ENCODE results near the gene PAWR. TPM values are rescaled to one million over a fixed set of nuclear protein-coding genes. Genes with fewer than 3 reads are reported as not detected.
"Not testable (repeated sequence)": the region's sequence is repeated elsewhere in the genome, so short reads cannot be mapped to it uniquely, and the experiment has no call there.

PAWR gene
- total and polyA plus RNA-seq, 5 donors from 2014 or later, result 0.20 to 5.8 (median 1.3) TPM

DNA sequence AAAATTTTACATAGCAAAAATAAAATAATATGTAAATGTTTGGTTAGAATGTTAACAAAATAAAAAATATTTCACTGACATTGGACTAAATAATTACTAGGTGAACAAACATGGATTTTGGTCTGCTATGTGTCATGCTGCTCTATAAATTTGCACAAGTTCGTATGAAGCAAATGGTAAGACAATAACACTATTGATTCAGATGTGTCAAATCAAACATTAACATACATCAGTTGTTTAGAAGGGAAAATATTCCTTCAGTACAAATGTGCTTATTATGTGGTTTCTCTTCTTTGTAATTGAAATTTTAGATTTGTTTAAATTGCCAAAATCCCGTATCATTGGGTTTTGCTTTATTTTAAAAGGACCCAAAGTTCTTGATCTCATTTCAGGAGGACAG is 46.9 kb downstream of the PAWR start:
- no peak overlapping the region for H3K27ac ChIP-seq (ENCODE audit: insufficient read depth, low read length, poor library complexity, severe bottlenecking)
- Mint-ChIP-seq H3K9me3 (peaks cover 0 to 2% (median 0%) of the 10 kb centered on the region in 7 donors), H3K4me1 (no peaks in the 10 kb centered on the region), H3K36me3 (no peaks in the 10 kb centered on the region), H3K4me3 (no peak overlapping the region), H3K27ac (no peak overlapping the region), H3K27me3 (peaks cover 5% of the 10 kb centered on the region)
- no peaks in the 10 kb centered on the region for H3K36me3 ChIP-seq (ENCODE audit: control insufficient read depth, insufficient read depth, low read length)
- H3K27me3 ChIP-seq (ENCODE audit: control insufficient read depth, insufficient read depth, low read length), result no peaks in the 10 kb centered on the region
- H3K9me3 ChIP-seq (ENCODE audit: control insufficient read depth in 2 of 2, low read length in 2 of 2), result no peaks in the 10 kb centered on the region
- no peak overlapping the region for H3K4me3 ChIP-seq (ENCODE audit: low read depth, low read length)
- DNase-seq (no peak), ATAC-seq (ENCODE audit: low read depth in 2 of 2) (no peak)
- H3K4me1 ChIP-seq (ENCODE audit: control insufficient read depth, insufficient read depth, low read length, poor library complexity, severe bottlenecking), result no peaks in the 10 kb centered on the region

DNA sequence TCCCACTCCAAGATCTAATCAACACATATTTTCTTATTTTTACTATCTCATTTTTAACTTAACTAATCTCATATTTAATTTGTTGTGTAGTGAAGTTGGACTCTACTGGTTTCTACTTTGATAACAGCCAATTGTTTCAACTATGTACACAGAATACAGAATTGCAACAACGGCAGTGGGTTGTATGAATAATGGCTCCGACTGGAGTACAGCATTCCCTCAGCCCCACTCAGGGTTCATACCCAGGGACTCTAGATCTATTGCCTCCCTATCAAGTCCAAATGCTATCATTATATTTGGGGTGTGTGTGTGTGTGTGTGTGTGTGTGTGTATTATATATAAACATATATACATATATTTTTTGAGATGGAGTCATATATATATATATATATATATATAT is 52.3 kb downstream of the PAWR start:
- Histone ChIP-seq H3K36me3 (ENCODE audit: control insufficient read depth, insufficient read depth, low read length) (no peaks in the 10 kb centered on the region), H3K27ac (ENCODE audit: insufficient read depth, low read length, poor library complexity, severe bottlenecking) (no peak overlapping the region), H3K27me3 (ENCODE audit: control insufficient read depth, insufficient read depth, low read length) (no peaks in the 10 kb centered on the region), H3K4me1 (ENCODE audit: control insufficient read depth, insufficient read depth, low read length, poor library complexity, severe bottlenecking) (no peaks in the 10 kb centered on the region), H3K9me3 (ENCODE audit: control insufficient read depth in 2 of 2, low read length in 2 of 2) (no peaks in the 10 kb centered on the region), H3K4me3 (ENCODE audit: low read depth, low read length) (no peak overlapping the region)
- Mint-ChIP-seq H3K9me3 (peaks cover 0 to 2% (median 0%) of the 10 kb centered on the region in 7 donors), H3K36me3 (no peaks in the 10 kb centered on the region), H3K27ac (no peak overlapping the region), H3K4me1 (no peaks in the 10 kb centered on the region), H3K27me3 (peaks cover 5% of the 10 kb centered on the region), H3K4me3 (no peak overlapping the region)
- ATAC-seq (ENCODE audit: low read depth in 2 of 2) (no peak), DNase-seq (no peak)

DNA sequence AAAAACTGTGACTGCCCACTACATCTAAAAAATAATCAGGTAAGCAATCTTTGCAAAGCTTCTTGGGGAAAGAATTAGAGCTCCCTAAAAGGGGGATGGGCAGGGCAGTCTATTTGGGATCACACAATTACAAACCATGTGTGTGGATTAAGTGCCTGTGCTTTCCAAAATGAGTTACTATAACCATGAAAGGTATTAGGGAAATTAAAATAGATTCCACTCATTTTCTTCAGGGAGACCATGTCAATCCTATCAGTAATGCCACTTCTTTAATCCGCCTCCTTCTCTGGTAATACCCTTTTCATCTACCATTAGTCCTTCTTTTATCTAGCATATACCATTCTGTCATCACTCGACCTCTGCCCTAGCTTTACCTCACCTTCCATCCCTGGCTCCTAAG is 53.7 kb downstream of the PAWR start:
- H3K27ac Mint-ChIP-seq, result no peak overlapping the region
- no peak for DNase-seq
- Histone ChIP-seq H3K27ac (ENCODE audit: insufficient read depth, low read length, poor library complexity, severe bottlenecking) (no peak overlapping the region), H3K4me3 (ENCODE audit: low read depth, low read length) (no peak overlapping the region), H3K4me1 (ENCODE audit: control insufficient read depth, insufficient read depth, low read length, poor library complexity, severe bottlenecking) (no peaks in the 10 kb centered on the region), H3K36me3 (ENCODE audit: control insufficient read depth, insufficient read depth, low read length) (no peaks in the 10 kb centered on the region), H3K9me3 (ENCODE audit: control insufficient read depth in 2 of 2, low read length in 2 of 2) (no peaks in the 10 kb centered on the region), H3K27me3 (ENCODE audit: control insufficient read depth, insufficient read depth, low read length) (no peaks in the 10 kb centered on the region)
- peaks cover 0 to 2% (median 0%) of the 10 kb centered on the region in 7 donors for H3K9me3 Mint-ChIP-seq
- no peak for ATAC-seq (ENCODE audit: low read depth in 2 of 2)
- no peaks in the 10 kb centered on the region for H3K27me3 Mint-ChIP-seq
- no peak overlapping the region for H3K4me3 Mint-ChIP-seq
- no peaks in the 10 kb centered on the region for H3K4me1 Mint-ChIP-seq
- H3K36me3 Mint-ChIP-seq, result no peaks in the 10 kb centered on the region

DNA sequence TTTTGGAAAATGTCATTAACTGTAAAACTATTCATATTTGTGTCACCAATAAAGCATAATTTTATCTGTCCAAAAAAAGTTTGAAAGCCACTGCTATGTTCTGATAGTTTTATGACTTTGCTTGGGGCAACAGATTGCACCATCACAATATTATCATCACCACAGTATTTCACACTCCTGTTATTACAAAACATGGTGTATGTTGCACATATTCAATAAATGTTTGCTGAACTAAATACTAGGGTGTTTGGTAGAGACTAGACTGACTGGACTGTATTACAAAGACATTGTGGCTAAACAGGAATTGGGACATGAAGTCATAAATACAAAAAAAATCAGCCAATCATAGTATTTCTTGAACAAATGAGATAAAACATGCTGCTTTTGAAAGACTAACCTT is 55.1 kb downstream of the PAWR start:
- Histone ChIP-seq H3K4me3 (ENCODE audit: low read depth, low read length) (no peak overlapping the region), H3K27ac (ENCODE audit: insufficient read depth, low read length, poor library complexity, severe bottlenecking) (no peak overlapping the region), H3K36me3 (ENCODE audit: control insufficient read depth, insufficient read depth, low read length) (no peaks in the 10 kb centered on the region), H3K4me1 (ENCODE audit: control insufficient read depth, insufficient read depth, low read length, poor library complexity, severe bottlenecking) (no peaks in the 10 kb centered on the region), H3K27me3 (ENCODE audit: control insufficient read depth, insufficient read depth, low read length) (no peaks in the 10 kb centered on the region), H3K9me3 (ENCODE audit: control insufficient read depth in 2 of 2, low read length in 2 of 2) (no peaks in the 10 kb centered on the region)
- ATAC-seq (ENCODE audit: low read depth in 2 of 2) (no peak), DNase-seq (no peak)
- no peaks in the 10 kb centered on the region for H3K36me3 Mint-ChIP-seq
- no peaks in the 10 kb centered on the region for H3K4me1 Mint-ChIP-seq
- H3K27me3 Mint-ChIP-seq, result no peaks in the 10 kb centered on the region
- H3K4me3 Mint-ChIP-seq, result no peak overlapping the region
- no peak overlapping the region for H3K27ac Mint-ChIP-seq
- peaks cover 0 to 3% (median 0%) of the 10 kb centered on the region in 7 donors for H3K9me3 Mint-ChIP-seq

DNA sequence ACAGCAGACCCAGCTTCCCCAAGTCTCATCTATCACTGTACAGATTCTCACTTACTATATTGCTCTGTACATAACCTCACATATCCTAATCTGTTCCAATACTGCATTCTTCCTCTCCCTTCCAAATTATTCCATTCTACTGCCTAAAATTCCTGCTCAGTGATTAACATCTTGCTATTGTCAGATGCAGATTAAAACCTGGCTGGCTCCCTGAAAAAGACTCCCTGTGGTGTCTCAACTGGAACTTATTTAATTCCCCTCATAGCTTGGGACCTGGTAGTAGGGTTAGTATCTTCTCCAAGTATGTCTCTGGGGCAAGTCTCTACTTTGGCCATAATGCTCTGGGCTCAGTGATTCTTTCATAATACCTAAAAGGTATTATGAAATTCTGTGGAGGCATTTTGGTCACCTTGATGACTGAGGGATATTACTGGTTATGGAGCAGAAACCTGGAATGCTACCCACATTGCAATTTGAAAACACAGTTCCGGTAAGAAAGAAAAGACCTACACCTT is 55.8 kb downstream of the PAWR start:
- Mint-ChIP-seq H3K9me3 (peaks cover 0 to 3% (median 0%) of the 10 kb centered on the region in 7 donors), H3K27ac (no peak overlapping the region), H3K4me3 (no peak overlapping the region), H3K36me3 (no peaks in the 10 kb centered on the region), H3K4me1 (no peaks in the 10 kb centered on the region), H3K27me3 (no peaks in the 10 kb centered on the region)
- H3K4me3 ChIP-seq (ENCODE audit: low read depth, low read length), result no peak overlapping the region
- H3K36me3 ChIP-seq (ENCODE audit: control insufficient read depth, insufficient read depth, low read length), result no peaks in the 10 kb centered on the region
- H3K4me1 ChIP-seq (ENCODE audit: control insufficient read depth, insufficient read depth, low read length, poor library complexity, severe bottlenecking), result no peaks in the 10 kb centered on the region
- no peak overlapping the region for H3K27ac ChIP-seq (ENCODE audit: insufficient read depth, low read length, poor library complexity, severe bottlenecking)
- ATAC-seq (ENCODE audit: low read depth in 2 of 2), result no peak
- DNase-seq, result no peak
- no peaks in the 10 kb centered on the region for H3K9me3 ChIP-seq (ENCODE audit: control insufficient read depth in 2 of 2, low read length in 2 of 2)
- H3K27me3 ChIP-seq (ENCODE audit: control insufficient read depth, insufficient read depth, low read length), result no peaks in the 10 kb centered on the region

DNA sequence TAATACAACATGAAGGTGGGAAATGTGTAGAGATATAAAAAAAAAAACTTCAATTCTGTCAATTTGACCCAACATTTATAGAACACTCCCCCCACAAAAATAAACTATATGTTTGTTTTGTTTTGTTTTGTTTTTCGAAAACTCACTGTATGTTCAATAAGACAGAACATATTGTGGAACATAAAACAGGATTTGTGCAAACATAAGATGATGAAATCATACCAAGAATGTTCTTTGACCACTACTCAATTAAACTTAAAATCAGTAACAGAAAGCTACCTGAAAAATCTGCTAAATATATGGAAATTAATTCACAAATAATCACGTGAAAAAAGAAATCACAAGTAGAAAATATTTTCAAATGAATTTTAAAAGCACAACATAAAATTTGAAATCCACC is 61.2 kb downstream of the PAWR start:
- H3K4me1 ChIP-seq (ENCODE audit: control insufficient read depth, insufficient read depth, low read length, poor library complexity, severe bottlenecking), result no peaks in the 10 kb centered on the region
- no peaks in the 10 kb centered on the region for H3K36me3 ChIP-seq (ENCODE audit: control insufficient read depth, insufficient read depth, low read length)
- Mint-ChIP-seq H3K4me3 (no peak overlapping the region), H3K4me1 (no peaks in the 10 kb centered on the region), H3K36me3 (no peaks in the 10 kb centered on the region), H3K27me3 (no peaks in the 10 kb centered on the region), H3K27ac (no peak overlapping the region), H3K9me3 (peaks cover 0 to 7% (median 3%) of the 10 kb centered on the region in 7 donors)
- DNase-seq, result no peak
- no peak overlapping the region for H3K4me3 ChIP-seq (ENCODE audit: low read depth, low read length)
- no peak overlapping the region for H3K27ac ChIP-seq (ENCODE audit: insufficient read depth, low read length, poor library complexity, severe bottlenecking)
- H3K9me3 ChIP-seq (ENCODE audit: control insufficient read depth in 2 of 2, low read length in 2 of 2), result no peaks in the 10 kb centered on the region
- H3K27me3 ChIP-seq (ENCODE audit: control insufficient read depth, insufficient read depth, low read length), result no peaks in the 10 kb centered on the region
- no peak for ATAC-seq (ENCODE audit: low read depth in 2 of 2)

DNA sequence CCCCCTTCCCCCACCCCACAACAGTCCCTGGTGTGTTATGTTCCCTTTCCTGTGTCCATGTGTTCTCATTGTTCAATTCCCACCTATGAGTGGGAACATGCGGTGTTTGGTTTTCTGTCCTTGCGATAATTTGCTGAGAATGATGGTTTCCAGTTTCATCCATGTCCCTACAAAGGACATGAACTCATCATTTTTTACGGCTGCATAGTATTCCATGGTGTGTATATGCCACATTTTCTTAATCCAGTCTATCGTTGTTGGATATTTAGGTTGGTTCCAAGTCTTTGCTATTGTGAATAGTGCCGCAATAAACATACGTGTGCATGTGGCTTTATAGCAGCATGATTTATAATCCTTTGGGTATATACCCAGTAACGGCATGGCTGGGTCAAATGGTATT is 64.0 kb downstream of the PAWR start:
- not testable (repeated sequence) for H3K27me3 ChIP-seq (ENCODE audit: control insufficient read depth, insufficient read depth, low read length); ATAC-seq (ENCODE audit: low read depth in 2 of 2); H3K4me3 Mint-ChIP-seq; H3K4me1 Mint-ChIP-seq; H3K27ac Mint-ChIP-seq; H3K9me3 ChIP-seq (ENCODE audit: control insufficient read depth in 2 of 2, low read length in 2 of 2); H3K36me3 Mint-ChIP-seq; H3K36me3 ChIP-seq (ENCODE audit: control insufficient read depth, insufficient read depth, low read length); H3K27me3 Mint-ChIP-seq; DNase-seq; H3K9me3 Mint-ChIP-seq; H3K27ac ChIP-seq (ENCODE audit: insufficient read depth, low read length, poor library complexity, severe bottlenecking); H3K4me3 ChIP-seq (ENCODE audit: low read depth, low read length); H3K4me1 ChIP-seq (ENCODE audit: control insufficient read depth, insufficient read depth, low read length, poor library complexity, severe bottlenecking)

DNA sequence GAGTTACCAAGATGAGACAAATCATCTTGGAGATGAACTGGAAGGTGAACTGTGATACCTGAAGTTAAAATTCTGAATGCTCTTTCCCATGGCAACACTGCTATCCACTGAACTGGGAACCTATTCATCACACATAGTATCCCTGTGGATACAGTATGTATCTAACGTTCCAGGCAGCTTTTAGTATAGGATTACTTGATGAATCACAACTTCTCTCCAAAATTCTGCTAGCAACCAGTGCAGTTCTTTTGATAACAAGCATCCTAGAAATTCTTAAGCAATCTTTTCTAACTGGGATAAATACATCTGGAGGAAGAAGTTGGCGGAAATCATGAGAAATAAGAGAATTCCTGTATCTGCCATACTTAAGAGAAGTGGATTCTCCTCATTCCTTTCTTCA is 66.4 kb downstream of the PAWR start:
- H3K4me1 Mint-ChIP-seq, result no peaks in the 10 kb centered on the region
- no peak overlapping the region for H3K27ac ChIP-seq (ENCODE audit: insufficient read depth, low read length, poor library complexity, severe bottlenecking)
- no peaks in the 10 kb centered on the region for H3K4me1 ChIP-seq (ENCODE audit: control insufficient read depth, insufficient read depth, low read length, poor library complexity, severe bottlenecking)
- no peaks in the 10 kb centered on the region for H3K27me3 ChIP-seq (ENCODE audit: control insufficient read depth, insufficient read depth, low read length)
- H3K27me3 Mint-ChIP-seq, result no peaks in the 10 kb centered on the region
- no peak overlapping the region for H3K4me3 ChIP-seq (ENCODE audit: low read depth, low read length)
- no peak overlapping the region for H3K27ac Mint-ChIP-seq
- peaks cover 0 to 7% (median 3%) of the 10 kb centered on the region in 7 donors for H3K9me3 Mint-ChIP-seq
- H3K9me3 ChIP-seq (ENCODE audit: control insufficient read depth in 2 of 2, low read length in 2 of 2), result no peaks in the 10 kb centered on the region
- no peak for ATAC-seq (ENCODE audit: low read depth in 2 of 2)
- H3K4me3 Mint-ChIP-seq, result no peak overlapping the region
- H3K36me3 Mint-ChIP-seq, result no peaks in the 10 kb centered on the region
- H3K36me3 ChIP-seq (ENCODE audit: control insufficient read depth, insufficient read depth, low read length), result no peaks in the 10 kb centered on the region
- no peak for DNase-seq
